ENCODE measurements around the gene GALNS. TPM values are rescaled to one million over a fixed set of nuclear protein-coding genes. Genes with fewer than 3 reads are reported as not detected.

Gene GALNS
- total RNA-seq, 1 donor from 2014 or later, result 24.7 TPM

GRCh38 chr16:88810912-88811768, 45.6 kb downstream of the GALNS start:
- DNase-seq (ENCODE audit: low spot score), result peak; percentile 41
- Mint-ChIP-seq H3K36me3 (ENCODE audit: low read depth, unreplicated experiment) (no peaks in the 10 kb centered on the region), H3K27me3 (ENCODE audit: unreplicated experiment) (peaks cover 6% of the 10 kb centered on the region), H3K9me3 (ENCODE audit: unreplicated experiment) (no peaks in the 10 kb centered on the region), H3K4me3 (ENCODE audit: unreplicated experiment) (peak overlapping the region; percentile 65), H3K4me1 (ENCODE audit: unreplicated experiment) (no peaks in the 10 kb centered on the region), H3K27ac (ENCODE audit: unreplicated experiment) (no peak overlapping the region)
- TF ChIP-seq CTCF (IDR thresholded peaks at IDR 0.05; ENCODE audit: unreplicated experiment), result no peak

GRCh38 chr16:88810166-88810911, 46.4 kb downstream of the GALNS start:
- Mint-ChIP-seq H3K4me3 (ENCODE audit: unreplicated experiment) (peak overlapping the region; percentile 65), H3K4me1 (ENCODE audit: unreplicated experiment) (no peaks in the 10 kb centered on the region), H3K9me3 (ENCODE audit: unreplicated experiment) (no peaks in the 10 kb centered on the region), H3K36me3 (ENCODE audit: low read depth, unreplicated experiment) (no peaks in the 10 kb centered on the region), H3K27me3 (ENCODE audit: unreplicated experiment) (peaks cover 6% of the 10 kb centered on the region), H3K27ac (ENCODE audit: unreplicated experiment) (no peak overlapping the region)
- no peak for TF ChIP-seq CTCF (IDR thresholded peaks at IDR 0.05; ENCODE audit: unreplicated experiment)
- no peak for DNase-seq (ENCODE audit: low spot score)

- Mint-ChIP-seq H3K4me3 (ENCODE audit: unreplicated experiment) (no peak overlapping the region), H3K9me3 (ENCODE audit: unreplicated experiment) (no peaks in the 10 kb centered on the region), H3K4me1 (ENCODE audit: unreplicated experiment) (no peaks in the 10 kb centered on the region), H3K27me3 (ENCODE audit: unreplicated experiment) (peaks cover 6% of the 10 kb centered on the region), H3K27ac (ENCODE audit: unreplicated experiment) (no peak overlapping the region), H3K36me3 (ENCODE audit: low read depth, unreplicated experiment) (no peaks in the 10 kb centered on the region)
- TF ChIP-seq CTCF (IDR thresholded peaks at IDR 0.05; ENCODE audit: unreplicated experiment), result no peak
- no peak for DNase-seq (ENCODE audit: low spot score)
Measured at GRCh38 chr16:88809676-88810165, 47.0 kb downstream of the GALNS start.

- DNase-seq (ENCODE audit: low spot score), result no peak
- TF ChIP-seq CTCF (IDR thresholded peaks at IDR 0.05; ENCODE audit: unreplicated experiment), result no peak
- Mint-ChIP-seq H3K4me1 (ENCODE audit: unreplicated experiment) (no peaks in the 10 kb centered on the region), H3K36me3 (ENCODE audit: low read depth, unreplicated experiment) (no peaks in the 10 kb centered on the region), H3K4me3 (ENCODE audit: unreplicated experiment) (no peak overlapping the region), H3K27ac (ENCODE audit: unreplicated experiment) (no peak overlapping the region), H3K9me3 (ENCODE audit: unreplicated experiment) (no peaks in the 10 kb centered on the region), H3K27me3 (ENCODE audit: unreplicated experiment) (peaks cover 8% of the 10 kb centered on the region)
Measured at GRCh38 chr16:88809068-88809675, 47.6 kb downstream of the GALNS start.

Data from endothelial cell (in vitro differentiated cells).